H1 (cell line): ENCODE results near the gene GREB1L. TPM values are rescaled to one million over a fixed set of nuclear protein-coding genes. Genes with fewer than 3 reads are reported as not detected.

Source experiments
- CTCF ChIA-PET: fragments of 300-600 bp; sonication (Branson Sonifier 250); formaldehyde crosslinking; loops from one replicate; lab custom pipeline; 2021; ENCODE audit not compliant: partially characterized antibody; lab: Charles Lee
- POLR2A ChIA-PET: fragments of 300-600 bp; sonication (Branson Sonifier 250); formaldehyde crosslinking; loops from one replicate; lab custom pipeline; 2021; ENCODE audit warnings: inconsistent platforms; ENCODE audit not compliant: partially characterized antibody; lab: Charles Lee
- DNase-seq, 2 experiments: peaks; one replicate each; pipeline versions ENCODE4 v3.0.0 to v3.0.0-alpha.2; 2010 to 2022; ENCODE audit warnings: low spot score in 2 of 2, low read depth in 1 of 2, mixed read lengths in 1 of 2
- FAIRE-seq: peaks from 2 replicates; lab custom pipeline; 2011; peaks lifted over from hg19 to GRCh38; lab: Jason Lieb, UNC
- H2AFZ ChIP-seq: 2 replicates; pipeline ENCODE4 v1.8.1; 2012; ENCODE audit warnings: low read length, inconsistent platforms
- H2AK5ac ChIP-seq: 2 replicates; pipeline ENCODE4 v1.6.1; 2013; ENCODE audit warnings: low read depth, low read length
- H2BK120ac ChIP-seq: replicated peaks from 2 replicates; pipeline ENCODE3; 2013; ENCODE audit warnings: low read depth, low read length, inconsistent platforms
- H2BK12ac ChIP-seq: 2 replicates; pipeline ENCODE4 v1.6.1; 2013; ENCODE audit warnings: low read depth, low read length
- H2BK15ac ChIP-seq: 2 replicates; pipeline ENCODE4 v1.6.1; 2013; ENCODE audit warnings: low read length
- H2BK20ac ChIP-seq: 2 replicates; pipeline ENCODE4 v1.6.1; 2013; ENCODE audit warnings: low read length
- H2BK5ac ChIP-seq: 2 replicates; pipeline ENCODE4 v1.6.1; 2013; ENCODE audit warnings: low read depth, low read length
- H3K14ac ChIP-seq: 2 replicates; pipeline ENCODE4 v1.6.1; 2013; ENCODE audit warnings: inconsistent platforms; ENCODE audit not compliant: insufficient read length
- H3K18ac ChIP-seq: 2 replicates; pipeline ENCODE4 v1.6.1; 2013; ENCODE audit warnings: low read length; ENCODE audit errors: extremely low read depth
- H3K23ac ChIP-seq: 2 replicates; pipeline ENCODE4 v1.6.1; 2013; ENCODE audit warnings: inconsistent platforms; ENCODE audit not compliant: insufficient read length
- H3K23me2 ChIP-seq: 2 replicates; pipeline ENCODE4 v1.6.1; 2013; ENCODE audit warnings: low read depth, low read length
- H3K27ac ChIP-seq: 2 replicates; pipeline ENCODE4 v1.6.1; 2011; ENCODE audit warnings: low read depth, low read length, inconsistent platforms
- H3K27me3 ChIP-seq, 4 experiments: replicated peaks in 1 of 4; 1 replicate in 1 of 4; 2 replicates in 3 of 4; pipeline versions ENCODE4 v1.6.1 to v1.8.1; 2011 to 2013; ENCODE audit warnings: low read length in 3 of 4, mild to moderate bottlenecking in 3 of 4, inconsistent platforms in 2 of 4, mixed read lengths in 2 of 4, moderate library complexity in 1 of 4; ENCODE audit not compliant: control insufficient read depth in 3 of 4, insufficient read depth in 3 of 4; ENCODE audit errors: extremely low read depth in 1 of 4
- H3K36me3 ChIP-seq, 4 experiments: 2 replicates each; pipeline versions ENCODE4 v1.6.1 to v1.8.1; 2011 to 2013; ENCODE audit warnings: mild to moderate bottlenecking in 4 of 4, low read length in 3 of 4, moderate library complexity in 2 of 4, control low read depth in 1 of 4, inconsistent platforms in 1 of 4; ENCODE audit not compliant: insufficient read depth in 4 of 4, control insufficient read depth in 2 of 4
- H3K4ac ChIP-seq: replicated peaks from 2 replicates; pipeline ENCODE3; 2013; ENCODE audit warnings: low read length, low read depth, mixed read lengths, inconsistent platforms; ENCODE audit not compliant: insufficient read length
- H3K4me1 ChIP-seq, 4 experiments: replicated peaks in 1 of 4; 1 replicate in 1 of 4; 2 replicates in 3 of 4; pipeline versions ENCODE4 v1.6.1 to v1.8.1; 2011 to 2013; ENCODE audit warnings: low read length in 3 of 4, inconsistent platforms in 2 of 4, mixed read lengths in 1 of 4; ENCODE audit not compliant: insufficient read depth in 4 of 4, control insufficient read depth in 3 of 4
- H3K4me2 ChIP-seq, 2 experiments: 2 replicates each; pipeline versions ENCODE4 v1.6.1 to v1.8.1; 2011 to 2013; ENCODE audit warnings: low read depth in 2 of 2, low read length in 2 of 2, control low read depth in 1 of 2, inconsistent platforms in 1 of 2, mild to moderate bottlenecking in 1 of 2; ENCODE audit not compliant: insufficient read depth in 1 of 2
- H3K4me3 ChIP-seq, 4 experiments: fragments of 200-600, 300-600 bp in 1 of 4; sonication (generic), shearing (Covaris generic), sonication (Bioruptor Twin) in 1 of 4; 2 replicates each; pipeline versions ENCODE4 v1.5.1 to v1.8.1; 2011 to 2016; ENCODE audit warnings: low read length in 4 of 4, low read depth in 3 of 4, control low read depth in 2 of 4, inconsistent platforms in 2 of 4, mild to moderate bottlenecking in 2 of 4, mixed read lengths in 1 of 4, moderate library complexity in 1 of 4; ENCODE audit not compliant: insufficient read depth in 2 of 4; ENCODE audit errors: extremely low read depth in 1 of 4
- H3K56ac ChIP-seq: replicated peaks from 2 replicates; pipeline ENCODE3; 2013; ENCODE audit warnings: low read depth, mild to moderate bottlenecking, mixed read lengths, low read length, inconsistent platforms; ENCODE audit not compliant: insufficient read length
- H3K79me1 ChIP-seq: 2 replicates; pipeline ENCODE4 v1.6.1; 2013; ENCODE audit warnings: low read depth, low read length, control low read depth
- H3K79me2 ChIP-seq, 2 experiments: 2 replicates each; pipeline versions ENCODE4 v1.6.1 to v1.8.1; 2012 to 2013; ENCODE audit warnings: low read length in 2 of 2, mild to moderate bottlenecking in 2 of 2, inconsistent platforms in 1 of 2; ENCODE audit not compliant: insufficient read depth in 2 of 2, control insufficient read depth in 1 of 2
- H3K9ac ChIP-seq, 4 experiments: replicated peaks in 1 of 4; 1 replicate in 1 of 4; 2 replicates in 3 of 4; pipeline versions ENCODE4 v1.6.1 to v1.8.1; 2011 to 2013; ENCODE audit warnings: low read depth in 3 of 4, low read length in 3 of 4, control low read depth in 2 of 4, mild to moderate bottlenecking in 2 of 4, moderate library complexity in 2 of 4, inconsistent platforms in 1 of 4; ENCODE audit errors: extremely low read depth in 1 of 4
- H3K9me3 ChIP-seq, 2 experiments: 2 replicates each; pipeline versions ENCODE4 v1.6.1 to v1.8.1; 2012 to 2013; ENCODE audit warnings: mild to moderate bottlenecking in 2 of 2, moderate library complexity in 2 of 2, control low read depth in 1 of 2, inconsistent platforms in 1 of 2, low read depth in 1 of 2, low read length in 1 of 2, mixed read lengths in 1 of 2; ENCODE audit not compliant: insufficient read depth in 2 of 2
- H4K20me1 ChIP-seq, 2 experiments: replicated peaks in 1 of 2; 2 replicates each; pipeline versions ENCODE3 to v1.8.1; 2011 to 2013; ENCODE audit warnings: inconsistent platforms in 2 of 2, low read length in 2 of 2, mild to moderate bottlenecking in 1 of 2; ENCODE audit not compliant: insufficient read depth in 2 of 2, control insufficient read depth in 1 of 2
- H4K5ac ChIP-seq: 2 replicates; pipeline ENCODE4 v1.6.1; 2013; ENCODE audit warnings: low read length, low read depth, mixed read lengths, inconsistent platforms; ENCODE audit not compliant: insufficient read length
- H4K8ac ChIP-seq: 2 replicates; pipeline ENCODE4 v1.8.0; 2013; ENCODE audit warnings: mild to moderate bottlenecking, moderate library complexity, low read length, inconsistent platforms; ENCODE audit not compliant: insufficient read depth; ENCODE audit errors: extremely low read depth
- H4K91ac ChIP-seq: replicated peaks from 2 replicates; pipeline ENCODE3; 2013; ENCODE audit warnings: low read length, mixed read lengths, inconsistent platforms; ENCODE audit not compliant: insufficient read length
- CHD1 ChIP-seq: IDR thresholded peaks from 2 replicates; pipeline ENCODE4 v1.6.1; 2012; ENCODE audit warnings: low read depth, low read length, improper control_type of control experiment
- EZH2 ChIP-seq: fragments of 200-600 bp; sonication (generic); IDR thresholded peaks from 2 replicates; pipeline ENCODE4 v1.7.1; 2012; ENCODE audit warnings: low read depth, mild to moderate bottlenecking, moderate library complexity, low read length, inconsistent platforms; ENCODE audit not compliant: severe bottlenecking
- JUN ChIP-seq: IDR thresholded peaks from 2 replicates; pipeline ENCODE4 v1.6.1; 2011; ENCODE audit warnings: low read depth, mild to moderate bottlenecking, improper control_type of control experiment, low read length
- WGBS, 2 experiments: shearing (Covaris generic) in 1 of 2; methylation state at CpG; one replicate each; pipeline versions ENCODE4 v1.1.6 to v1.1.7; 2013 to 2015; ENCODE audit warnings: low lambda C conversion rate in 2 of 2, mixed read lengths in 2 of 2, inconsistent platforms in 1 of 2, low coverage in 1 of 2, missing lambda C conversion rate in 1 of 2; ENCODE audit not compliant: insufficient replicate concordance in 2 of 2, insufficient coverage in 1 of 2, insufficient read length in 1 of 2; ENCODE audit errors: extremely low coverage in 1 of 2, missing lambda C conversion rate in 1 of 2; 5-methylcytosine and 5-hydroxymethylcytosine counted together
- polyA plus RNA-seq, 7 experiments: library from polyadenylated mRNA; depleted of rRNA in 3 of 7; stranded (reverse) in 5 of 7; unstranded in 2 of 7; fragments of >200 nt in 5 of 7; fragments of 200-250 nt in 2 of 7; gene quantifications; 1 replicate in 5 of 7; 2 replicates in 1 of 7; 4 replicates in 1 of 7; pipeline versions ENCODE4 v1.2.1 to v1.2.3, GENCODE V29; 2011 to 2013; ENCODE audit warnings: missing spikeins in 2 of 7, mixed read lengths in 2 of 7
- total RNA-seq: library from RNA; stranded (reverse); fragmentation: NEBNext Ultra II Directional; extraction: Animal tissue kit (Norgen Biotek cat#: 25700); gene quantifications from 2 replicates; pipeline ENCODE4 v1.2.1, GENCODE V29; 2021

GREB1L gene
- total and polyA plus RNA-seq, 2 of the 8 experiments (the other 6 are each of a cell fraction or from before 2014, with no cell fraction given), result 0.34 to 1.6 TPM

GRCh38 chr18:21453511-21453901 is 211.5 kb downstream of the GREB1L start:
- CTCF ChIA-PET, result no interaction called here
- Histone ChIP-seq H3K79me1 (no peaks in the 10 kb centered on the region), H3K79me2 (no peaks in the 10 kb centered on the region), H3K27ac (no peak overlapping the region), H3K14ac (no peak overlapping the region), H2BK15ac (no peak overlapping the region), H4K20me1 (no peaks in the 10 kb centered on the region), H3K18ac (no peak overlapping the region), H3K36me3 (peaks cover 0 to 7% (median 2%) of the 10 kb centered on the region in 4 experiments; a peak in 2 of 8 replicates), H2BK5ac (no peak overlapping the region), H2BK20ac (no peak overlapping the region), H3K23me2 (no peaks in the 10 kb centered on the region)
- FAIRE-seq, result no peak
- TF ChIP-seq JUN, result no peak
- TF ChIP-seq EZH2, result no peak
- no peak for TF ChIP-seq CHD1
- TF ChIP-seq, all 59 proteins: peak for 0
- Histone ChIP-seq H3K4me1 (no peaks in the 10 kb centered on the region), H3K56ac (no peak overlapping the region), H4K8ac (no peak overlapping the region), H3K4me2 (no peak overlapping the region), H3K9me3 (no peaks in the 10 kb centered on the region), H3K9ac (no peak overlapping the region), H4K5ac (no peak overlapping the region), H2AFZ (no peak overlapping the region), H4K91ac (no peak overlapping the region), H2BK12ac (no peak overlapping the region), H3K4me3 (no peak overlapping the region), H2AK5ac (no peak overlapping the region), H2BK120ac (no peak overlapping the region), H3K4ac (no peak overlapping the region), H3K27me3 (no peaks in the 10 kb centered on the region), H3K23ac (no peak overlapping the region)
- POLR2A ChIA-PET, result no interaction called here
- WGBS, 2 experiments, result 91% methylated on average over 6 of the region's 6 CpGs; no CpG with 5 or more reads in 1 of the 2 experiments
- DNase-seq, result no peak
